Heart right ventricle (tissue), 16 donors: Measurements from ENCODE around the gene ARMC3. TPM values are rescaled to one million over a fixed set of nuclear protein-coding genes. Genes with fewer than 3 reads are reported as not detected.

ENCODE experiments used
- ATAC-seq, 8 donors: fragments of 200-7000 bp; cut with Tn5 transposase; one replicate each; pipeline ENCODE4 v1.9.1; 2020; ENCODE audit warnings: mild to moderate bottlenecking in 8 of 8, moderate library complexity in 8 of 8, moderate number of reproducible peaks in 1 of 8
- DNase-seq, 2 donors: peaks; one replicate each; pipeline ENCODE4 v3.0.0-alpha.2; 2020
- H3K27ac ChIP-seq, 10 donors: fragments of 200-600 bp; sonication (generic) in 2 of 10; one replicate each; pipeline versions ENCODE4 v1.5.0 to v1.8.0; 2020 to 2022; ENCODE audit warnings: mild to moderate bottlenecking in 3 of 10
- H3K27me3 ChIP-seq, 7 donors: fragments of 200-600 bp; one replicate each; pipeline ENCODE4 v1.8.0; 2021 to 2022; ENCODE audit warnings: mild to moderate bottlenecking in 2 of 7
- H3K36me3 ChIP-seq, 9 donors: fragments of 200-600 bp; sonication (generic) in 1 of 9; one replicate each; pipeline versions ENCODE4 v1.5.0 to v1.8.0; 2020 to 2022; ENCODE audit warnings: mild to moderate bottlenecking in 2 of 9
- H3K4me1 ChIP-seq, 9 donors: fragments of 200-600 bp; sonication (generic) in 1 of 9; one replicate each; pipeline versions ENCODE4 v1.5.0 to v1.8.0; 2020 to 2022; ENCODE audit warnings: mild to moderate bottlenecking in 4 of 9
- H3K4me3 ChIP-seq, 10 donors: fragments of 200-600 bp; sonication (generic) in 2 of 10; one replicate each; pipeline versions ENCODE4 v1.5.0 to v1.8.0; 2020 to 2022; ENCODE audit warnings: mild to moderate bottlenecking in 7 of 10, moderate library complexity in 2 of 10
- H3K9me3 ChIP-seq, 11 donors: fragments of 200-600 bp in 10 of 11; sonication (generic) in 2 of 11; one replicate each; pipeline versions ENCODE4 v1.5.0 to v1.8.0; 2013 to 2022; ENCODE audit warnings: mild to moderate bottlenecking in 2 of 11, control low read depth in 1 of 11, moderate library complexity in 1 of 11
- CTCF ChIP-seq, 9 donors: fragments of 200-600 bp; sonication (generic) in 2 of 9; IDR thresholded peaks; one replicate each; pipeline versions ENCODE4 v1.5.0 to v1.8.0; 2021 to 2022; ENCODE audit warnings: antibody characterized with exemption in 9 of 9, mild to moderate bottlenecking in 5 of 9, moderate library complexity in 1 of 9
- WGBS, 2 donors: extraction: QIAGEN DNeasy Blood & Tissue Kit; methylation state at CpG; one replicate each; pipeline ENCODE4 v1.1.7; 2013; ENCODE audit warnings: inconsistent platforms in 1 of 2; 5-methylcytosine and 5-hydroxymethylcytosine counted together
- intact Hi-C, 10 donors: fragments of 100-400 bp; cut with DNase I; formaldehyde crosslinking; loops; one replicate each; pipeline versions ENCODE4 v1.11.1 to v1.14.2; 2022
- polyA plus RNA-seq, 2 donors: library from polyadenylated mRNA; stranded (reverse); fragments of 200-250 nt; gene quantifications; one replicate each; pipeline ENCODE4 v1.2.3, GENCODE V29; 2013
- total RNA-seq, 10 donors: library from RNA; stranded (reverse); fragmentation: NEBNext Ultra II Directional in 3 of 10; extraction: Animal tissue kit (Norgen Biotek cat#: 25700) in 3 of 10; gene quantifications; one replicate each; pipeline versions ENCODE4 v1.2.1 to v1.2.4, GENCODE V29; 2021 to 2023
- donor health status: Arrhythmogenic right ventricular cardiomyopathy.
- donor health status: ischemic (EF 13 %, LVEDD 7.1; RV severe dilation, severe dysfunction).
- donor health status: healthy with polysubstance abuse.
- donor health status: DM: no; HTN: yes; CAD: no.
- donor health status: DM: no; HTN: no; CAD: no.
- donor health status: ischemic (EF 25% LVEDD 6.9; RV normal size, moderate dysfunction).
- donor health status: ischemic (EF 25% LVEDD 5.7; RV mildly dilated, moderate dysfunction).
- donor health status: healthy.
- donor health status: DM: yes; HTN: yes; CAD: no.
- donor health status: Ischemic cardiomyopathy.
- donor health status: ischemic (EF 35%, LVEDD 5.7; RV mildly dilated, moderate dysfunction).
- donor health status: nonischemic (EF 11% LVEDD 7.7; RV severe dilation, severe dysfunction).
- donor health status: DM: yes; HTN: yes; CAD: no.
- donor health status: PGD.
- donor health status: ischemic (EF 29% LVEDD 5.4; RV normal size, mild dysfunction).
- donor health status: nonischemic (EF 23%, LVEDD 6.1; RV moderate dilation, normal function).

The ARMC3 gene
- total and polyA plus RNA-seq, 12 donors = not detected

GRCh38 chr10:22999942-23000341, 72.1 kb downstream of the ARMC3 start:
- H3K27me3 ChIP-seq = peaks cover 0 to 72% (median 14%) of the 10 kb centered on the region in 7 donors
- DNase-seq (no peak), ATAC-seq (no peak)
- no peak overlapping the region for H3K27ac ChIP-seq
- H3K4me1 ChIP-seq = no peaks in the 10 kb centered on the region
- H3K36me3 ChIP-seq = no peaks in the 10 kb centered on the region
- no peak overlapping the region for H3K4me3 ChIP-seq
- intact Hi-C loops = no loop called here
- 50 to 55% methylated on average over 2 of the region's 2 CpGs for WGBS, 2 donors
- no peak for TF ChIP-seq CTCF (IDR thresholded peaks at IDR 0.05)
- H3K9me3 ChIP-seq = no peaks in the 10 kb centered on the region

- DNase-seq (no peak), ATAC-seq (no peak)
- Histone ChIP-seq H3K4me1 (no peaks in the 10 kb centered on the region), H3K27ac (no peak overlapping the region), H3K36me3 (no peaks in the 10 kb centered on the region), H3K9me3 (no peaks in the 10 kb centered on the region), H3K27me3 (peaks cover 3 to 60% (median 16%) of the 10 kb centered on the region in 7 donors), H3K4me3 (no peak overlapping the region)
- intact Hi-C loops = no loop called here
- WGBS, 2 donors = 80 to 86% methylated on average over 14 of the region's 14 CpGs
- TF ChIP-seq CTCF (IDR thresholded peaks at IDR 0.05) = no peak
Observed at GRCh38 chr10:23001901-23002516, 74.2 kb downstream of the ARMC3 start.

GRCh38 chr10:23005150-23005549, 77.3 kb downstream of the ARMC3 start:
- 94 to 95% methylated on average over 12 of the region's 12 CpGs for WGBS, 2 donors

GRCh38 chr10:23013581-23014335, 85.9 kb downstream of the ARMC3 start:
- Histone ChIP-seq H3K4me1 (no peaks in the 10 kb centered on the region), H3K9me3 (peaks cover 0 to 3% (median 0%) of the 10 kb centered on the region in 11 donors), H3K27ac (no peak overlapping the region), H3K27me3 (peaks cover 0 to 5% (median 0%) of the 10 kb centered on the region in 7 donors), H3K36me3 (no peaks in the 10 kb centered on the region), H3K4me3 (no peak overlapping the region)
- ATAC-seq (no peak), DNase-seq (no peak)
- TF ChIP-seq CTCF (IDR thresholded peaks at IDR 0.05) = no peak
- intact Hi-C loops = no loop called here
- WGBS, 2 donors = 83 to 85% methylated on average over 3 of the region's 3 CpGs

More at GRCh38 chr10:23005150-23005549, 77.3 kb downstream of the ARMC3 start:
- no peaks in the 10 kb centered on the region for H3K4me1 ChIP-seq
- DNase-seq (no peak), ATAC-seq (no peak)
- H3K27ac ChIP-seq = no peak overlapping the region
- intact Hi-C loops = no loop called here
- no peak for TF ChIP-seq CTCF (IDR thresholded peaks at IDR 0.05)
- no peaks in the 10 kb centered on the region for H3K36me3 ChIP-seq
- no peaks in the 10 kb centered on the region for H3K9me3 ChIP-seq
- peaks cover 3 to 41% (median 21%) of the 10 kb centered on the region in 7 donors for H3K27me3 ChIP-seq
- H3K4me3 ChIP-seq = no peak overlapping the region
